ENCODE measurements around the gene NINL.

DNA sequence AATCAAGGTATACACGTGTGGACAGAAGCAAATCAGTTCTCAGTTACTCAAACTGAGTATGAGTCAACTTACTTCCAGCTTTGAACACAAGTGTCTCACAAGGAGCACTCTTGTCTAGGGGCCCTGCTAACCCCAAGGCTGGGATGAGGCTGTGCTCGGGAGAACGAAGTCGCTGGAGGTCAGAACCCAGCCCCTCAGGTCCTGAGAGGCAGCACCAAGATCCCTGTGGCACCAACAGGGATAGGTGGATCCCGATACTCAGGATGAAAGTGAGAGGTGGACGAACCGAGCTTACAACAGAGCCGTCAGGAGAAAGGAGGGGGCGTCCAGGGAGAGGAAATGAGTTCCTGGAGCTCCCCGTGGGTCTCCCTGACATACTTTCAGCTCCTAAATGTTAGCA lies 92.2 kb downstream of the NINL start:
- TF ChIP-seq, protein P1, sequence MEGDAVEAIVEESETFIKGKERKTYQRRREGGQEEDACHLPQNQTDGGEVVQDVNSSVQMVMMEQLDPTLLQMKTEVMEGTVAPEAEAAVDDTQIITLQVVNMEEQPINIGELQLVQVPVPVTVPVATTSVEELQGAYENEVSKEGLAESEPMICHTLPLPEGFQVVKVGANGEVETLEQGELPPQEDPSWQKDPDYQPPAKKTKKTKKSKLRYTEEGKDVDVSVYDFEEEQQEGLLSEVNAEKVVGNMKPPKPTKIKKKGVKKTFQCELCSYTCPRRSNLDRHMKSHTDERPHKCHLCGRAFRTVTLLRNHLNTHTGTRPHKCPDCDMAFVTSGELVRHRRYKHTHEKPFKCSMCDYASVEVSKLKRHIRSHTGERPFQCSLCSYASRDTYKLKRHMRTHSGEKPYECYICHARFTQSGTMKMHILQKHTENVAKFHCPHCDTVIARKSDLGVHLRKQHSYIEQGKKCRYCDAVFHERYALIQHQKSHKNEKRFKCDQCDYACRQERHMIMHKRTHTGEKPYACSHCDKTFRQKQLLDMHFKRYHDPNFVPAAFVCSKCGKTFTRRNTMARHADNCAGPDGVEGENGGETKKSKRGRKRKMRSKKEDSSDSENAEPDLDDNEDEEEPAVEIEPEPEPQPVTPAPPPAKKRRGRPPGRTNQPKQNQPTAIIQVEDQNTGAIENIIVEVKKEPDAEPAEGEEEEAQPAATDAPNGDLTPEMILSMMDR (IDR thresholded peaks at IDR 0.05) = no peak
- no peak for TF ChIP-seq POLR2A (IDR thresholded peaks at IDR 0.05)

All from Peyer's patch (tissue), 4 donors.